IPS-11a (cell line): ENCODE results near the gene FAT1.

Experiments used
- H3K4me3 ChIP-seq: one replicate; pipeline ENCODE4 v1.5.1; 2013; ENCODE audit warnings: low read depth, low read length, control low read depth

Gene FAT1

GRCh38 chr4:186587416-186588018 lies 136.1 kb downstream of the FAT1 start:
- H3K4me3 ChIP-seq = no peak overlapping the region

GRCh38 chr4:186586205-186586604 lies 137.5 kb downstream of the FAT1 start:
- H3K4me3 ChIP-seq = no peak overlapping the region

GRCh38 chr4:186584912-186585311 lies 138.7 kb downstream of the FAT1 start:
- no peak overlapping the region for H3K4me3 ChIP-seq

GRCh38 chr4:186581421-186581820 lies 142.2 kb downstream of the FAT1 start:
- no peak overlapping the region for H3K4me3 ChIP-seq

GRCh38 chr4:186580669-186581068 lies 143.0 kb downstream of the FAT1 start:
- H3K4me3 ChIP-seq = no peak overlapping the region

GRCh38 chr4:186570193-186570996 lies 153.3 kb downstream of the FAT1 start:
- H3K4me3 ChIP-seq = no peak overlapping the region

GRCh38 chr4:186569533-186570192 lies 154.0 kb downstream of the FAT1 start:
- H3K4me3 ChIP-seq = no peak overlapping the region

- H3K4me3 ChIP-seq = no peak overlapping the region
These were observed 157.6 kb downstream of the FAT1 start for GRCh38 chr4:186566068-186566467.

- H3K4me3 ChIP-seq = no peak overlapping the region
These were observed 159.9 kb downstream of the FAT1 start for GRCh38 chr4:186563761-186564160.

GRCh38 chr4:186561748-186562147 lies 161.9 kb downstream of the FAT1 start:
- H3K4me3 ChIP-seq = no peak overlapping the region

GRCh38 chr4:186560647-186561046 lies 163.0 kb downstream of the FAT1 start:
- no peak overlapping the region for H3K4me3 ChIP-seq

- H3K4me3 ChIP-seq = no peak overlapping the region
These were observed 166.2 kb downstream of the FAT1 start for GRCh38 chr4:186557486-186557885.

- H3K4me3 ChIP-seq = no peak overlapping the region
These were observed 166.6 kb downstream of the FAT1 start for GRCh38 chr4:186557061-186557460.

- peak within 1 kb of the TSS; percentile 56 for H3K4me3 ChIP-seq
These were observed 168.5 kb downstream of the FAT1 start, which contains the start of gene MTNR1A for GRCh38 chr4:186554914-186555827. MTNR1A (minus strand) TSS chr4:186555567; CDS start chr4:186555365, 202 bp downstream.

- peak overlapping the region; percentile 56 for H3K4me3 ChIP-seq
These were observed 169.1 kb downstream of the FAT1 start for GRCh38 chr4:186554539-186554913.

GRCh38 chr4:186553717-186554116 lies 169.9 kb downstream of the FAT1 start:
- no peak overlapping the region for H3K4me3 ChIP-seq

GRCh38 chr4:186551849-186552248 lies 171.8 kb downstream of the FAT1 start:
- H3K4me3 ChIP-seq = no peak overlapping the region

GRCh38 chr4:186545436-186545835 lies 178.2 kb downstream of the FAT1 start:
- H3K4me3 ChIP-seq = no peak overlapping the region

GRCh38 chr4:186543206-186543605 lies 180.4 kb downstream of the FAT1 start:
- H3K4me3 ChIP-seq = no peak overlapping the region

GRCh38 chr4:186541801-186542200 lies 181.9 kb downstream of the FAT1 start:
- H3K4me3 ChIP-seq = no peak overlapping the region
